K562 (cell line): ENCODE results near the gene MBOAT7. TPM values are rescaled to one million over a fixed set of nuclear protein-coding genes. Genes with fewer than 3 reads are reported as not detected.
A peak's percentile ranks its signal among the peaks of the same experiment; 100 is the strongest.

Experiments
- CSDE1 ChIP-seq, 2 experiments: fragments of 450-650 bp; IDR thresholded peaks; 2 replicates each; pipeline ENCODE4 v1.6.1; 2016; ENCODE audit warnings: mild to moderate bottlenecking in 1 of 2
- ELF4 ChIP-seq: fragments of 450-650 bp; formaldehyde crosslinking; IDR thresholded peaks from 2 replicates; pipeline ENCODE4 v1.4.0; 2022; ENCODE audit warnings: missing genetic modification characterization
- EWSR1 ChIP-seq: fragments of 450-650 bp; IDR thresholded peaks from 2 replicates; pipeline ENCODE4 v1.6.1; 2018; ENCODE audit warnings: borderline replicate concordance, mild to moderate bottlenecking, low read depth, moderate library complexity; ENCODE audit not compliant: partially characterized antibody
- FIP1L1 ChIP-seq: fragments of 200-400 bp; formaldehyde crosslinking; IDR thresholded peaks from 2 replicates; pipeline ENCODE4 v1.6.1; 2018; ENCODE audit warnings: mild to moderate bottlenecking, low read depth, low read length; ENCODE audit not compliant: poor library complexity, severe bottlenecking
- GTF2E2 ChIP-seq: fragments of 200-800 bp; sonication (Bioruptor generic); IDR thresholded peaks from 2 replicates; pipeline ENCODE4 v1.6.1; 2016; ENCODE audit warnings: missing genetic modification characterization, missing compliant biosample characterization
- POLR2G ChIP-seq: fragments of 200-400 bp; formaldehyde crosslinking; IDR thresholded peaks from 2 replicates; pipeline ENCODE4 v1.6.1; 2017; ENCODE audit warnings: low read depth, mild to moderate bottlenecking, antibody characterized with exemption, low read length, moderate library complexity
- RBFOX2 ChIP-seq: fragments of 200-400 bp; formaldehyde crosslinking; IDR thresholded peaks from 2 replicates; pipeline ENCODE4 v1.6.1; 2017; ENCODE audit warnings: low read depth, mild to moderate bottlenecking, low read length, moderate library complexity
- RERE ChIP-seq: sonication (generic); formaldehyde crosslinking; IDR thresholded peaks from 2 replicates; pipeline ENCODE4 v1.8.0; 2023; ENCODE audit warnings: missing genetic modification reagents, mild to moderate bottlenecking, borderline replicate concordance
- SIN3A ChIP-seq, 2 experiments: fragments of 150-350 bp in 1 of 2; IDR thresholded peaks; 2 replicates each; pipeline ENCODE4 v1.6.1; 2011 to 2016; ENCODE audit warnings: borderline replicate concordance in 2 of 2, low read depth in 2 of 2, low read length in 2 of 2, mild to moderate bottlenecking in 2 of 2, moderate library complexity in 2 of 2; ENCODE audit not compliant: control insufficient read depth in 1 of 2
- SMAD1 ChIP-seq: fragments of 150-350 bp; IDR thresholded peaks from 2 replicates; pipeline ENCODE4 v1.6.1; 2014; ENCODE audit warnings: low read length, low read depth; ENCODE audit not compliant: partially characterized antibody
- TAF9B ChIP-seq: fragments of 450-650 bp; IDR thresholded peaks from 2 replicates; pipeline ENCODE4 v1.6.1; 2018; ENCODE audit warnings: mild to moderate bottlenecking; ENCODE audit not compliant: partially characterized antibody
- ZNF586 ChIP-seq: fragments of 450-650 bp; formaldehyde crosslinking; conservative IDR thresholded peaks from 2 replicates; pipeline ENCODE4 v1.4.0; 2020; ENCODE audit warnings: mild to moderate bottlenecking, moderate library complexity
- ZNF77 ChIP-seq: fragments of 250-450 bp; sonication (Bioruptor Pico); IDR thresholded peaks from 2 replicates; pipeline ENCODE4 v1.5.0; 2020
- polyA plus RNA-seq, 8 experiments: library from polyadenylated mRNA; depleted of rRNA in 4 of 8; stranded (reverse) in 5 of 8; unstranded in 3 of 8; fragments of >200 nt; fragmentation: Nextera tagmentation in 2 of 8; fragmentation: Illumina TruSeq in 1 of 8; extraction: Ambion mirVana in 2 of 8; extraction: Trizol in 1 of 8; gene quantifications; 2 replicates each; pipeline versions ENCODE4 v1.2.1 to v1.2.3, GENCODE V29; 2011 to 2014; ENCODE audit warnings: inconsistent platforms in 1 of 8, missing spikeins in 1 of 8
- total RNA-seq, 7 experiments: library from RNA; depleted of rRNA in 6 of 7; stranded (reverse); fragments of >200 nt in 6 of 7; fragmentation: Illumina TruSeq in 2 of 7; extraction: Trizol in 2 of 7; gene quantifications; 2 replicates each; pipeline versions ENCODE4 v1.2.1 to v1.2.3, GENCODE V29; 2011 to 2021; ENCODE audit warnings: low replicate concordance in 1 of 7
- TF ChIP-seq, protein P1 (sequence below): fragments of 200-400 bp; formaldehyde crosslinking; IDR thresholded peaks from 2 replicates; pipeline ENCODE4 v1.6.1; 2017; ENCODE audit warnings: mild to moderate bottlenecking, low read depth, low read length, moderate library complexity
- TF ChIP-seq, protein P2 (sequence below): sonication (generic); formaldehyde crosslinking; IDR thresholded peaks from 2 replicates; pipeline ENCODE4 v1.8.0; 2022; ENCODE audit warnings: mild to moderate bottlenecking, missing genetic modification reagents, borderline replicate concordance

The MBOAT7 gene
- total and polyA plus RNA-seq, 9 of the 15 experiments (the other 6 are each of a cell fraction or from before 2014, with no cell fraction given) = 1.4 to 153 (median 56.1) TPM

DNA sequence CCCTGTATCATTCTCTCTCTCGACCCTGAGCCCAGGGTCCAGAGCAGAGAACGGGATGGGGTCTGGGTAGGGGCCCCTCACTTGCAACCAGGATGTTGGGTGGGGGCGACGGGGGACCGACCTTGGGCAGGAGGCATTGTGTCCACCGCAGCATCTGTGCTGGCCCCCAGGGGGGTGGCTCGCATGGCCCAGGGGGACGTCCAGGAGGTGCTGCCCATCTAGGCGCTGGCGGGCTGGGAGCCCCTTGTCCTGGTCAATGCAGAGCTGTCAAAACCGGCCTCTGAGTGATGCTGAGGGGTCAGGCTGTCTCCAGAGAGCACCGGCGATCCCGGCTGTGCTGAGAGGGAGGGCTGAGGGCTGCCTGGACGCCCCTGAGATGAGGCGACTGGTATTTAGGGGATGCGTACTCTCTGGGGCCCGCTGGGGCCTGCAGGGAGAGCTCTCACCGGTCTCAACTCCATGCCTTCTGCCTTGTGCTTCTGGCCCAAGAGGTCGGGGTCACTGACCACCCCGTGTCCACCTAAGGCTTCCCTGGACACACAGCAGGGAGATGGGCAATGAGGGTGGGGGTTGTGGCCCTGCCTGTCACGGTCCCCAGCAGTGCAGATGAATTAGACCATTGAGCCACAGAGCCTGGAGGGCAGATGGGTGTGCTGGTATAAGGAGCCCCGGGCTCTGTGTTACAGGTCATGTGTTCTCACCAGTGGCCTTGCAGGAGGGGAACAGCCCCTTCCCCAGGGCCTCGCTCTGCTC, 19.9 kb upstream of the MBOAT7 start (continued):
- TF ChIP-seq, protein P1, sequence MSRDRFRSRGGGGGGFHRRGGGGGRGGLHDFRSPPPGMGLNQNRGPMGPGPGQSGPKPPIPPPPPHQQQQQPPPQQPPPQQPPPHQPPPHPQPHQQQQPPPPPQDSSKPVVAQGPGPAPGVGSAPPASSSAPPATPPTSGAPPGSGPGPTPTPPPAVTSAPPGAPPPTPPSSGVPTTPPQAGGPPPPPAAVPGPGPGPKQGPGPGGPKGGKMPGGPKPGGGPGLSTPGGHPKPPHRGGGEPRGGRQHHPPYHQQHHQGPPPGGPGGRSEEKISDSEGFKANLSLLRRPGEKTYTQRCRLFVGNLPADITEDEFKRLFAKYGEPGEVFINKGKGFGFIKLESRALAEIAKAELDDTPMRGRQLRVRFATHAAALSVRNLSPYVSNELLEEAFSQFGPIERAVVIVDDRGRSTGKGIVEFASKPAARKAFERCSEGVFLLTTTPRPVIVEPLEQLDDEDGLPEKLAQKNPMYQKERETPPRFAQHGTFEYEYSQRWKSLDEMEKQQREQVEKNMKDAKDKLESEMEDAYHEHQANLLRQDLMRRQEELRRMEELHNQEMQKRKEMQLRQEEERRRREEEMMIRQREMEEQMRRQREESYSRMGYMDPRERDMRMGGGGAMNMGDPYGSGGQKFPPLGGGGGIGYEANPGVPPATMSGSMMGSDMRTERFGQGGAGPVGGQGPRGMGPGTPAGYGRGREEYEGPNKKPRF = 0 out of 2 replicates have a peak, but pooled peaks have one; percentile 46
- TF ChIP-seq RBFOX2 (peak; percentile 78), TAF9B (no peak), CSDE1 (IDR thresholded peaks at IDR 0.05) (no peak), POLR2G (peak; percentile 89), EWSR1 (peak; percentile 41), ZNF77 (CRISPR knock-in tag) (peak; percentile 54; the same call in 1 of the 2 replicates), RERE (CRISPR knock-in tag) (0 out of 2 replicates have a peak, but pooled peaks have one; percentile 24), GTF2E2 (tag) (peak; percentile 16; the same call in 1 of the 2 replicates), SMAD1 (peak; percentile 11), ELF4 (CRISPR knock-in tag) (0 out of 2 replicates have a peak, but pooled peaks have one; percentile 19), SIN3A (IDR thresholded peaks at IDR 0.05; ENCODE audit: borderline replicate concordance in 2 of 2, control insufficient read depth in 1 of 2, low read depth in 2 of 2, low read length in 2 of 2) (peak in 1 of 2 experiments; percentile 29; a peak in 1 of 4 replicates), FIP1L1 (peak; percentile 76), ZNF586 (CRISPR knock-in tag) (0 out of 2 replicates have a peak, but pooled peaks have one; percentile 50)
- TF ChIP-seq, protein P2, sequence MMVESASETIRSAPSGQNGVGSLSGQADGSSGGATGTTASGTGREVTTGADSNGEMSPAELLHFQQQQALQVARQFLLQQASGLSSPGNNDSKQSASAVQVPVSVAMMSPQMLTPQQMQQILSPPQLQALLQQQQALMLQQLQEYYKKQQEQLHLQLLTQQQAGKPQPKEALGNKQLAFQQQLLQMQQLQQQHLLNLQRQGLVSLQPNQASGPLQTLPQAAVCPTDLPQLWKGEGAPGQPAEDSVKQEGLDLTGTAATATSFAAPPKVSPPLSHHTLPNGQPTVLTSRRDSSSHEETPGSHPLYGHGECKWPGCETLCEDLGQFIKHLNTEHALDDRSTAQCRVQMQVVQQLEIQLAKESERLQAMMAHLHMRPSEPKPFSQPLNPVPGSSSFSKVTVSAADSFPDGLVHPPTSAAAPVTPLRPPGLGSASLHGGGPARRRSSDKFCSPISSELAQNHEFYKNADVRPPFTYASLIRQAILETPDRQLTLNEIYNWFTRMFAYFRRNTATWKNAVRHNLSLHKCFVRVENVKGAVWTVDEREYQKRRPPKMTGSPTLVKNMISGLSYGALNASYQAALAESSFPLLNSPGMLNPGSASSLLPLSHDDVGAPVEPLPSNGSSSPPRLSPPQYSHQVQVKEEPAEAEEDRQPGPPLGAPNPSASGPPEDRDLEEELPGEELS (CRISPR knock-in tag) = no peak
